GM18870 (cell line): ENCODE measurements around the gene PCSK9.

Source experiments
- ATAC-seq: cut with Tn5 transposase; IDR thresholded peaks from one replicate; pipeline ENCODE4 v1.9.1; 2021; ENCODE audit warnings: moderate library complexity; ENCODE audit not compliant: unreplicated experiment

PCSK9 gene

GRCh38 chr1:55039342-55040082 is at the start of gene PCSK9:
Gene PCSK9, plus strand, starts transcription at chr1:55039548. Its CDS starts 290 bp downstream, at chr1:55039838.
- ATAC-seq: no peak

GRCh38 chr1:54989968-54990810 is 49.2 kb upstream of the PCSK9 start:
- no peak for ATAC-seq

- no peak for ATAC-seq
Measured at GRCh38 chr1:54990916-54991315, 48.4 kb upstream of the PCSK9 start.

- ATAC-seq: no peak
Measured at GRCh38 chr1:54991939-54992338, 47.4 kb upstream of the PCSK9 start.

- ATAC-seq: no peak
Measured at GRCh38 chr1:54993140-54993539, 46.2 kb upstream of the PCSK9 start.

GRCh38 chr1:54994355-54994990 is 44.9 kb upstream of the PCSK9 start:
- ATAC-seq: no peak

GRCh38 chr1:54995013-54995760 is 44.2 kb upstream of the PCSK9 start:
- no peak for ATAC-seq

- no peak for ATAC-seq
Measured at GRCh38 chr1:54995835-54996234, 43.5 kb upstream of the PCSK9 start.

- no peak for ATAC-seq
Measured at GRCh38 chr1:54996359-54996868, 42.9 kb upstream of the PCSK9 start.

GRCh38 chr1:54996869-54997710 is 42.3 kb upstream of the PCSK9 start:
- no peak for ATAC-seq

- ATAC-seq: no peak
Measured at GRCh38 chr1:54997711-54997986, 41.7 kb upstream of the PCSK9 start.

GRCh38 chr1:54998100-54998499 is 41.2 kb upstream of the PCSK9 start:
- ATAC-seq: no peak

- ATAC-seq: no peak
Measured at GRCh38 chr1:54998677-54999076, 40.7 kb upstream of the PCSK9 start, which contains the start of gene BSND. Gene BSND, plus strand, starts transcription at chr1:54998933. Its CDS starts 254 bp downstream, at chr1:54999187.

GRCh38 chr1:55000110-55001085 is 39.0 kb upstream of the PCSK9 start:
- no peak for ATAC-seq

- no peak for ATAC-seq
Measured at GRCh38 chr1:55001311-55001710, 38.0 kb upstream of the PCSK9 start.

GRCh38 chr1:55002686-55003085 is 36.7 kb upstream of the PCSK9 start:
- no peak for ATAC-seq

- no peak for ATAC-seq
Measured at GRCh38 chr1:55005351-55006140, 33.8 kb upstream of the PCSK9 start.

GRCh38 chr1:55006931-55007330 is 32.4 kb upstream of the PCSK9 start:
- ATAC-seq: no peak
